Measurements from ENCODE around the gene TPP2.

The TPP2 gene

DNA sequence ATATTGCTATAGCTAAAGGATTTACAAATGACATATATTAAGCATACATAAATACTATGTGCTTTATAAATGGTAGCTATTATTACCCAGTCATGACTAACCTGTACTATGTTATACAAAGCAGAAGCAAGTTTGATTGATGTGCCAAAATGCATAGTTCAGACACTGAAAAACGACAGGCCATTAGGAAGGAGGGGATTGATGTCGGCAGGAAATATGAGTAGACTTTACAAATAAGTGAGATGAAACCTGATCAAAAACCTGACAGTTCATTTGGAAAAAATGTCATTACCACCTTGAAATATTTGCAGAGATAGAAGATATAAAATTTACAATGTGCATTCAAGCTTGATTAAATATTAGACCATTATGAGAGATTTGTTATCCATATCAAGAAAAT is 38.8 kb upstream of the TPP2 start:
- no peaks in the 10 kb centered on the region for H3K4me1 ChIP-seq (ENCODE audit: control insufficient read depth in 1 of 2, insufficient read depth in 1 of 2, low read depth in 1 of 2, low read length in 1 of 2)
- no peaks in the 10 kb centered on the region for H3K9me3 ChIP-seq
- no peak for TF ChIP-seq CTCF (IDR thresholded peaks at IDR 0.05)
- H3K27ac ChIP-seq = no peak overlapping the region
- H3K27me3 ChIP-seq = peaks cover 8% of the 10 kb centered on the region
- no peaks in the 10 kb centered on the region for H3K36me3 ChIP-seq
- no peak overlapping the region for H3K4me3 ChIP-seq (ENCODE audit: low read depth in 1 of 2, low read length in 1 of 2)

GRCh38 chr13:102561933-102562332 is 34.9 kb upstream of the TPP2 start:
- H3K36me3 ChIP-seq = no peaks in the 10 kb centered on the region
- no peaks in the 10 kb centered on the region for H3K27me3 ChIP-seq
- H3K9me3 ChIP-seq = no peaks in the 10 kb centered on the region
- H3K27ac ChIP-seq = no peak overlapping the region
- TF ChIP-seq CTCF (IDR thresholded peaks at IDR 0.05) = no peak
- H3K4me3 ChIP-seq (ENCODE audit: low read depth in 1 of 2, low read length in 1 of 2) = no peak overlapping the region
- no peaks in the 10 kb centered on the region for H3K4me1 ChIP-seq (ENCODE audit: control insufficient read depth in 1 of 2, insufficient read depth in 1 of 2, low read depth in 1 of 2, low read length in 1 of 2)

DNA sequence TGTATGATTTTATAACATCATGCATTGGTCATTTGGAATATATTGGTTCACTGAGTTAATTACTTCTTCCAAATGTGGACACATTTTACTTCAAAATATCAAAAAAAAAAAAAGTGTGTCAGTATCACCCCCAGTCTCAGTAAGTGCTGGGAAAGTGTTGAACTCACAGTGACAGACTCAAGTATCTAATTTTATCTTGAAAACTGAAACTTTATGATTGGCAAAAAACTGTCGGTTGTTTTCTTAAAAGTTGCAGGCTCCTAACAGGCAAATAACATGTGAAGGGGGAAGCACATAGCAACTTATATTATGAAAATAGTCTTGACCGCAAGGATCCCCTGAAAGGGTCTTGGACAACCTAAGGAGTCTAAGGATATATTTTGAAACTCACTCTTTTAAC is 33.5 kb upstream of the TPP2 start:
- H3K36me3 ChIP-seq = no peaks in the 10 kb centered on the region
- H3K9me3 ChIP-seq = no peaks in the 10 kb centered on the region
- H3K27me3 ChIP-seq = peaks cover 4% of the 10 kb centered on the region
- no peak overlapping the region for H3K27ac ChIP-seq
- H3K4me1 ChIP-seq (ENCODE audit: control insufficient read depth in 1 of 2, insufficient read depth in 1 of 2, low read depth in 1 of 2, low read length in 1 of 2) = no peaks in the 10 kb centered on the region
- no peak overlapping the region for H3K4me3 ChIP-seq (ENCODE audit: low read depth in 1 of 2, low read length in 1 of 2)
- TF ChIP-seq CTCF (IDR thresholded peaks at IDR 0.05) = no peak

- Histone ChIP-seq H3K9me3 (no peaks in the 10 kb centered on the region), H3K27me3 (peaks cover 8% of the 10 kb centered on the region), H3K36me3 (no peaks in the 10 kb centered on the region), H3K4me1 (ENCODE audit: control insufficient read depth in 1 of 2, insufficient read depth in 1 of 2, low read depth in 1 of 2, low read length in 1 of 2) (no peaks in the 10 kb centered on the region), H3K4me3 (ENCODE audit: low read depth in 1 of 2, low read length in 1 of 2) (no peak overlapping the region), H3K27ac (no peak overlapping the region)
- TF ChIP-seq CTCF (IDR thresholded peaks at IDR 0.05) = no peak
Observed at GRCh38 chr13:102564564-102564963, 32.2 kb upstream of the TPP2 start.

GRCh38 chr13:102566513-102566912 is 30.3 kb upstream of the TPP2 start:
- no peak for TF ChIP-seq CTCF (IDR thresholded peaks at IDR 0.05)
- no peaks in the 10 kb centered on the region for H3K4me1 ChIP-seq (ENCODE audit: control insufficient read depth in 1 of 2, insufficient read depth in 1 of 2, low read depth in 1 of 2, low read length in 1 of 2)
- H3K4me3 ChIP-seq (ENCODE audit: low read depth in 1 of 2, low read length in 1 of 2) = no peak overlapping the region
- H3K9me3 ChIP-seq = no peaks in the 10 kb centered on the region
- no peak overlapping the region for H3K27ac ChIP-seq
- no peaks in the 10 kb centered on the region for H3K36me3 ChIP-seq
- peaks cover 14% of the 10 kb centered on the region for H3K27me3 ChIP-seq

GRCh38 chr13:102567857-102568256 is 28.9 kb upstream of the TPP2 start:
- Histone ChIP-seq H3K4me3 (ENCODE audit: low read depth in 1 of 2, low read length in 1 of 2) (no peak overlapping the region), H3K9me3 (no peaks in the 10 kb centered on the region), H3K36me3 (no peaks in the 10 kb centered on the region), H3K27ac (no peak overlapping the region), H3K27me3 (peaks cover 14% of the 10 kb centered on the region), H3K4me1 (ENCODE audit: control insufficient read depth in 1 of 2, insufficient read depth in 1 of 2, low read depth in 1 of 2, low read length in 1 of 2) (no peaks in the 10 kb centered on the region)
- TF ChIP-seq CTCF (IDR thresholded peaks at IDR 0.05) = no peak
